ENCODE data around the gene PLOD2.

The PLOD2 gene

DNA sequence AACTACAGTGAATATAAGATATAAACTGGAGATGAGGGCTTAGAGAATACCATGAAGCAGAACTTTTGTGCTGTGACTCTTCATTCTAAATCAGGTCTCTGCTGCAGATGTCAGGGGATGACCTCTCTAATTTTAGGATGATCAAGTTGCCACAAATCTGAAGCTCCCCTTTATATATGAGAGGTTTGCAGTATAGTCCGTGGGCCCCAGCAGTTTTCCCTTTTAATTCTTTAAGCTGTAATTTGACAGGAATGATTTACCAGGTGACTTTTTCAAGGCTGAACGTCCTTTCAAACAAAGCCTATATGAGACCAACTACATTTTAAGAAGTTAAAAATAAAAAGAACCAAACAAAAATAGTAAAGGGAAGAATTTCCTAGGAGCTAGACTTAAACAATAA lies 4.9 kb upstream of the PLOD2 start:
- no peak for DNase-seq

DNA sequence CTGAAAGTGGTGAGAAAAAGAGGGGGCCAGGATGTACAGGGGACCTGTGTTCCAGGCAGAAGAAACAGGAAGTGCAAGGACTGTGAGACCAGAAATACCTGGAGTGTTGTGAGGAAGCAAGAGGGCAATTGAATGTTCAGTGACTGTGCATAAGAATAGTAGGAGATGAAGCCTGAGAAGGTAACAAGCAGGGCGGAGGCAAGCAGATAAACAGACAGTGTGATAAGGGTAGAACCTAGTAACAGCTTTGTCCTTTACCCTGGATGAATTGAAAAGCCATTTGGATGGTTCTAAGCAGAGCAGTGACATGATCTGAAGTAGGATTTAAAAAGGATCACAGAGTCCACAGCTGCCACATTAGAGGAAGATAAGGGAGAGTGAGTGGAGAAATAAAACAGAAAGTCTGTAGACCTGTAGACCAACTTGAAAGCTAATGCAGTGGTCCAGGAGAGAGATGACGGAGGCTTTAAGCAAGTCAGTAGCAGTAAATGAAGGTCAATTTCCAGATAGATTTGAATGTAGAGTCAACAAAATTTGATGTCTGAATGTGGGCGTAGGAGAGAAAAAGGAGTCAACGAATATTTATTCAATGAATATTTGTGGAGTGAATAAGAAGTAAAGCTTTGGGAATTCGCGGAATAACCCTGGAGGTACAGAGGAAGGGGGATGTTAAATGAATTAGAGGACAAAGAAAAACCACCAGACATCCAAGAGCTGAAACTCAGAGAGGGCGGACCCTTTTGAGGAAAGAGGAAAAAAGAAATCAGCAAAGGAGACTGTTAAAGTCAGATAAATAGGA lies 4.2 kb upstream of the PLOD2 start:
- DNase-seq: no peak

DNA sequence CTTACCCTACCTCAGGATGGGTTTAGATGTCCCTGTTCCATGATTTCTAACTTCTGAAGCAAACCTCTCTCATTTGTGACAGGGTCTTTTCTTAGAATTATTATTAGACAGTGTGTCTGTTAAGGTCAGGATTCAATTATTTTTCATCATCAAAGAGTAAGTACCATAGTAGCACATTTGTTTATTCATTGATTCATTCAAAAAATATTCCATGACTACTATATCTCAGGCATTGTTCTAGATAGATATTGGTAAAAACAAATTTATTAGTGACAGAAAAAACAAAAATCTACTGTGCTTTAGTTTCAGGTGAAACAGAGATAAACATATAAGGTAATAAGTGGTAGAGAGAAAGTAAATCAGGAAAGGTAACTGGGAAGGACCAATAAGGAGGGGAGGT lies 3.5 kb upstream of the PLOD2 start:
- DNase-seq: no peak

DNA sequence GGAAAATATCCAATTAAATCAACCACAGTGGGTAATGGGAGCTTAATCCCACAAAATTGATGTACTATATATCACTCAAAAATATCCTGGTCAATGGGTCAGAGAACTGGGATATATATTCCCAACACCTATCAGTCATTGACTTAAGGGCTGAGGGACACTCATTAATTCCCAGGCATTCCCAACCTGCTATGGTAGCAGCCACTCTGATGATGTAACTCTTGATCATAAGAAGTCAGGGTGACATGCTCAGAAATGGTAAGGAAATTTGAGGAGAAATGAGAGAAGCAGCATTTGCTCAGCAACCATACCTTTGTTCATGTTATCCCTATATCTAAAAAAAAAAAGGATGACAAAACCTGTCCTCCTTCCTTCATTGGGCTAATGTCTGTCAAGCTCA lies 3.1 kb upstream of the PLOD2 start:
- DNase-seq: no peak

DNA sequence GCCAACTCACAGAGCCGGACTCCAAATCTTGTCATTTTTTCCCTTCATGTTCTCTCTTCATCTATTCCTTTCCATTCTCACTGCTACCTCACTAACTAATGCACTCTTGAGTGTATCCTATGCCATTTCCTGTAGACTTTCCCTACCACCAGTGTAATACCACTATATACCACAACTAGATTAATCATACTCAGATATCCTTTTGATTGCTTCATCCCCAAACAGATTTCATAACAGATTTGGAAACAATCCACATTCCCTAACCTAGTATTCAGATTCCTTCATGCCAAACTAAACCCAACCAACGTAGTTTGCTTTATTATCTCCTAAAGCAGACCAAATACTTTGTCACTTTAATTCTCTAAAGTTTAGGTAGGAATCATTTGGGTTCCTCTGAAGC lies 2.6 kb upstream of the PLOD2 start:
- no peak for DNase-seq

DNA sequence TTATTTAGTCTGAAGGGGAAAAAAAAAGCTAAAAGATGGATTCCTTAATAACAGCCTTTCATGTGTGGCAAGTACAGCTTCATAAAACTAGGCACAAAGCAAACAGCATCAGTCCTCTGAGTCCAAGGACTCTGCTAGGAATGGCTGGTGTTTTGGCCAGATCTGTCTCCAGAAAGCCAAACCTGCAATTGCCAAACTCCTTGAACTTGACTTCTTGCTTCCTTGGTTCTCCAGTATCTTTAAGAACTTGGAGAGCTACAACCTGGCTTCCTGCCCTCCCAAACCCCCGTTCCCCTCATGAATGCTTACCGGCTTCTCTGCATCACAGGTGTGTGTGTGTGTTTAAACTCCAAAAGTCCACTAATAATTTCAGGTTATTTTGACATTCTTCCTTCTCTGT lies 1.6 kb upstream of the PLOD2 start:
- DNase-seq: no peak

DNA sequence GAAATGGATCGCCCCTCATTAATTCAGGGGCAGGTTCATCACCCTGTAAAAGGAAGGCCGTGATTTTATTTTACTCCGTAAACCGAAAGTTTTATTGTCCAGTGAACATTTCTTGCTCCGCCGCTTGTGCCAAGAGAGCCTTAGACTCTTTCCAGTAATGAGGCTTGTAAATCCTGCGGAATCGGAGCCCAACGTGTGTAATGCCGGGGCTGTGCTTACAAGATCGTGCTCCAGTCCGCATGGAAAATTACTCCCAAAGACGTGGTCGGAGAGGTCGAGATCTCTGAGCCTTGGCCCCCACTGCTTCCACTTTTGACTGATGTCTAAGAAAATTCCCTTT lies 649 bp upstream of the PLOD2 start:
- DNase-seq: no peak

DNA sequence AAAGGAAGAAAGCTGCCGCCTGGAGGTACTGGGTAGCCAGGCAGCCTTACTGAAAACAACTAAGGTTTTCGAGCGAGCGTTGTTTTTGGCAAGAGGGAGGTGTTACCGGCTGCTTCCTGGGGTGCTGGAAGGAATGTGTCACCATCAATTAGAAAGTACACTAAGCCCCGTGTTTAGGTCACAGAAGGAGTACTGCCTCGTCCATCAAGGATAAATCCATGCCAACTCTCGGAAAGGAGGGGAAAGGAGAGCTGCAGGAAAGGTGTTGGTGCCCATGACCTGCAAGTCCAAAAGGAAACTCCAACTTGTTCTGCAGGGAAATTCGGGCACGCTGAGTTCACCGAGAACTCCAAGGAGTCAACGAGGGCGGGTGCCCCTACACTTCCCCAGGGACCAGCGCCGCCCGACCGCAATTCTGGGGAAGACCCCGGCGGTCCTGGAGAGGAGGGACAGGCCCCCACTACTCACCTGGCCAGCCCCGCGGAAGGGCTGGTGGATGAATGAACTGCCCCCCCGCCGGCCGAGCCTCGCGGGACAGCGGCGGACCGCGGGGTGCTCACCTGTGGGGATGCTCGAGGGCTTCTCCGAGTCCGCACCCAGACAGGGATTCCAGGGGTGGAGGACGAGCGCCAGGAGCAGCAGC lies 542 bp downstream of the PLOD2 start:
- no peak for DNase-seq

DNA sequence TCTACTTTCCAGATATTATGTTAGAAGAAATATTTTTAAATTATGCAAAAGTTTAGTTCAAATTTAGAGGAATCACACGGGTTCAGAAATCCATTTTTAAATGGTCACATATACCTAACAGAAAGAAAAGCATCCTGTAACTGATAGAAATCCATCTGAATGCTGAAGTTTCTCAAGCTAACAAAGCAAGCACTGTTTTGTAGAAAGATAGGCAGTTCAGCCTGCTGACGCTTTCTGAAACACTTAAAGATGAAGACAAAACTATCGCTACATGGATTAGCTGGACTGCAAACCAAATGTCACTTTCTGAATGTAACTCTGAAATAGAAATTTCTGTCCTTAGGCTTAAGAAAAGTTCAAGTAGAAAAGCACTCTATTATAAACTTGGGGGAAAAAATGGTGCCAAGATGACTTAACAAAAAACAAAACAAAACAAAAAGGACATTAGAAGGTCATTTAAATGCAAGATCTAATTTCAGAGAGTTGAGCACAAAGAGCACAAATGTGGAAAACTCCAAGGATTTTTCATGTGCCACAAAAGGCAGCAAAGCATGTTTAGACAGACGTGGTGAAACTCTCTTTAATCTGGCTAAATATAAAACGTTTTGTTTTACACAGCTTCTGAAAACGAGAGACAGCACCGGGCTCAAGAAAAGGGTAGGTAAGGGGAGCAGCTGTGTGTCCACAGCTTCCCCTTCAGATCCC lies 1.2 kb downstream of the PLOD2 start:
- DNase-seq: no peak

DNA sequence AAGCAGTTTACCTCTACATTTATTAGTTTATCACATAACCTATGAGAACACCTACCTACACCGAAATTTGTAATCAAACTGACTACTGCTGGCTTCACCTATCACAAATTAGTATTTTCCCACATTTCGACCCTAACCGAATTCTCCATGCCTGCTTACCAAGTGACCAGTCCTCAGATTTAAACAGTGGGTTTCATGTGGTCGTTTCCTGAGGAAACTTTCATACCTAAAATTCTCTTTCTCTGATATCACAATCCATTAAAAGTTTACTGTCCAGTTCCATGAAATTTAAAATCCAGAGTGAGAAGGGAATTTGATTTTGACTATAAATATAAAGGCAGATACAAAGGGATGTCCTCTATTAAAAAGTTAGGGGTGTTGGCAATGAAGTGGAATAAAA lies 1.9 kb downstream of the PLOD2 start:
- no peak for DNase-seq

DNA sequence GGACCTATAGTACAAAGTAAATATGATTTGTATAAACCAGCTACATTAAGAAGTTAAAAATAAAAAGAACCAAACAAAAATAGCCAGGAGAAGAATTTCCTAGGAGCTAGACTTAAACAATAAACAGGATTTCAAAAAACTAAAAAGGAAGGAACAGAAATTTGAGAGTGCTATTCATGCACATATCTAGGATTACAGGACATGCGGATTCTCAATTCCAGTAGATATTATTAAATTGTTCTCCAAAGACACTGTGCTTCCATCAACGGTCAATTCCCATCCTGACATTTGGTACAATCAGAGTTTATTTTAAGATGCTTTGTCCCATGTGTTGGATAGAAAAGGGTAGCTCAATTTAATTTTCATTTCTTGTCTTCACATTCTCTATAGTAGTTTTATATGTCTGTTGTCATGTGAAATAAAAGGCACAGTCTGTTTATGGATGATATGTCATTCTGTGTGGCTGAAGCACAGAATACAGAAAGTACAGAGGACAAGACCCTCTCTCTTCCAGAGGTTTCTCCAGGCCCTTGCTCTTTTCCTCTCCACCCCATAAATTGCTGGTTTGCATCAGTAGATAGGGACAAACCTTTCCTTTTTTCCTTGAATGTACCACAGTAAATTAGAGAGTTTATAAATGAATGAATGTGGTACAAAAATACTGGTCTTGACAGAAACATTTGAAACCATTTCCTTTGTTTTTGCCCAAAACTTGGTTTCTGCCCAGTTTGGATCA lies 3.5 kb downstream of the PLOD2 start:
- no peak for DNase-seq

DNA sequence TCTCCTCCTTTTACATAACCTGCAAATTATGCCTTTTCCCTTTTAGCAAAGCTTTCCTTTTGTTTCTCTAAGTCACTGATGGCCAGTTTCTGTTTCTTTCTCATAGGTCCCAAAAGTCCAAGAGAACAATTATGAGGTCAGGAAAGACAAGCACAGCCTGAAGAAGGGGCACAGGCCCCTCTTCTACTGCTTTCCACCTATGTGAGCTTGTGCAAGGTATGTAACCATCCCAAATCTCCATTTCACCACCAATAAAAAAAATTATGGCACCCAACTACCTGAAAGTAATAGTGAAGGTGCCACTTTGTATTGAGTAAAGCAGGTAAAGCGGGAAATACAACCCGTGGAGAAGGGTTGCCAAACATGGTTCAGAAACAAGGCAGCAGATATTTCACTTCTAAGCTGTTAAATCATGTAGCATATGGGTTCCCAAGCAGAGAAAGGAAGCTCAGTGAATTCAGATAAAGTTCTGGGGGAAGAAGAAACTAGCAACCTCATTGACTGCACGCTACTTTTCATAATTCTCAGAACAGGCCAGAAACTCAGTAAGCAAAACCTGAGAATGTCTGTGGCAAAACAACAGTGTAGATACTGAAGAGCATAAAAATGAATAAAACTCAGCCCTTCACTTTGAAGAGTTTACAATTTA lies 4.2 kb downstream of the PLOD2 start:
- no peak for DNase-seq

DNA sequence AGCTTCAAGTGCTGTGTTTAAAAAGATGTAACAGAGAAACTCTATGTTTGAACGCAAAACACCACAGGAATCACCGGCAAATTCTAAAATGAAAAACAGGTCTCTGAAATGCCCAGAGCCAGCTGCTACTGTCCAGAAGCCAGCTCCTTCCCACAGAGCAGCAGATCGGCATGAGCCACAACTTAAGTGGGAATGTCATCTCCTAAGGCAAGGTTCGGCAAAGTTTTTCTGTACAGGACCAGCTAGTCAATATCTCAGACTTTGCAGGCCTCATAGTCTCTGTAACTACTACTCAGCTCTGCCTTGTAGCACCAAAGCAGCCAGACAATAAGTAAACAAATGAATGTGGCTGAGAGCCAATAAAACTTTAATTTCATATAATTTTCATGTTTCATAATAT lies 4.9 kb downstream of the PLOD2 start:
- no peak for DNase-seq

DNA sequence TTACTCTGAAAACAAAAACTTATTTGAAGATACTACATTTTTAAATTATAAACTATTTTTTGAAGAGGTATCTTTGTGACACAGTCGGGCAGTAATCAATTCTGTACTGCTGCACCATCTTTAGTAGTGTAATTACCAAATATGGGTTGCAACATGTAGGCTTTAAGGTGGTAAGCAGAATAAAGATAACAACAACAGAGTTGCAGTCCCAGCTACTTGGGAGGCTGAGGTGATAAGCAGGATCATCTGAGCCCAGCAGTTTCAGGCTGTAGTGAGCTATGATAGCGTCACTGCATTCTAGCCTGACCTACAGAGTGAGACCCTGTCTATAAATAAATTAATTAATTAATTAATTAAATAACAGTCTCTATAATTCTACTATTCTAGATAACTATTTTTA lies 6.0 kb downstream of the PLOD2 start:
- DNase-seq: no peak

DNA sequence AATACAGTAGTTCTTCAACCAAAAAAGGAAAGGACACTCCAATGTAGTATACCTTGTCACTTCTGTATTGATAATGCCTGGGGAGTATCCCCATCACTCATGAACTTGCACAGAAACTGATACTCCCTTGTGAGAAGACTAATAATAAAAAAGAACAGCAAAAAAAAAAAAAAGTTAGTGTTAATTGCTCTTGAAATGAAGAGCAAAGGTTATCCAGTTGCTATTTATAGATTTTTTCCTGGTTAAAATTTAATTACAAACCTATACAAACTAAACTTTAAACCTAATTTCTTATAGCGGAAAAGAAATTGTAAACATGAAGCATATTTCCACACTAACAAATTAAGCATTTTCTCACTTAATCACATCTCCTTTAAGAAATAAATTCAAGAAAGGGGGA lies 6.7 kb downstream of the PLOD2 start:
- DNase-seq: no peak

DNA sequence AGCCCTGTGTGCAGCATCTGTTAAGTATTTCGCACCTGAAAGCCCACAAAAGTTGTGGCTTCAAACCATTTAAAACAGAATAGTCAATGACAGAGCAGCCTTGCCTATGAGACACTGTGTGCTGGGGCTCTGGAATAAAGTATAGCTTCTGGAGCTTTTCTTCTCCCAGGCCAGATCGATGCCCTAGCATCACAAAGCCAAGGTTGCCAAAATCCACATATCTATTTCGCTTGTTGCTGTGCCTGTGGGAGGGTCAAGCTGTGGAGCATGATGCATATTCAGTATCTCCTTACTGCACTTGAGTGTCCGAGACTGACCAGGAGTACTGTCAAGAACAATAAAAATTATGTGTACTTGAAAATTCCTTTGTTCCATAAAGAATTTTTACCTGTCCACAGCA lies 7.6 kb downstream of the PLOD2 start:
- DNase-seq: no peak

DNA sequence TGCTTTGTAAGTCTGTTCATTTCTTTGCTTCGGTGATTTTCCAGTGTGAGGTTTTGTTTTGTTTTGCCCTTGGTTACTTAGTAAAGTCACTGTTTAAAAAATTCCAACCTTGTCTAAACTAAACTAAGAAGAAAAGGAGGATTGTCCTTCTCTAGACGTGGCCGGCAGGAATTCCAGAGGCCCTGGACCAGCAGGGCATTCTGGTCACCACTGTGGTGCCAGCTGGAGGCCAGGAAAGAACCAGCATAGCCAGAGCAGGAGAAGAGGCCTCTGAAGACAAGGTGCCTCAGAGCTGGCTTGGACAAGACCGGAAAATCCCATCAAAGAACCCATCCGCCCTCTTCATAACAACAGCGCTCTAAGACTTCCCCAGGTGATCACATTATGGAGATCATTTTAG lies 8.2 kb downstream of the PLOD2 start:
- no peak for DNase-seq

DNA sequence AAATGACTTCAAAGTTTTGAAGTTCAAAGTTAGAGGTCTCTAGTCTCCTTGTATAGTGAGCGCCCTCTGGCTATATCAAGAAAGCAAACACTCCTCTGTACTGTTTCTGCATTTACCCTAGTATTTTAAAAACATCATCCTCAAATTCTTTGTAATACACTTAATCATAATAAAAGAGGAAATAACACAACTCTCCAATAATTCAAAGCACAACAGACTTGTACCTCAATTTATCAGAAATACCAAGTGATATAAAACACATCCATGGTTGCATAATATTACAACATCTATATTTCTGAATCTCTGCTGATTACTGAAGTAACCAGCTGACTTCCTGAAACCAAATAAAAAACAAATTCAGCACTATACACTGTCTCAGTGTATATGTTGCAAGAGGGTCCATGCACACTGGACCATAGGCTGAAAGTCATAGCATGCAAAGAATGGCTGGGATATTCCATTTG lies 12.5 kb downstream of the PLOD2 start:
- no peak for DNase-seq

DNA sequence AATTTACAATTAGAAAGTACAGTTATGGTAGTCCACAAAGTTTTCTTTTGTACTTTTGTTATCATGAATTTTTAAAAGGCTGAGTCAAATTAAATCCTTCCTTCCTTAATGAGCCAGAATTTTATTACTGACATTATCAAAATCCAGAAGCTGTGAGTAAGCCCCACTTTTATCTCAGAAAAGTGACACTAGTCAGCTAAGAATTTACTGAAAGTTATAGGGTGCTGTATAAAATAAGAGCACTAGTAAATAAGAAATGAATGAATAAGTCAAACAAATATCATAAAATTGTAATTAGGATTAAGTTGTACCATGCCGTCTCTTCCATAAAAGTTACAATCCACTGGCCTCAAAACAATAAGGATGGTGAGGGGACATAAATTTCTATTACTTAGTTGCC lies 15.3 kb downstream of the PLOD2 start:
- no peak for DNase-seq

DNA sequence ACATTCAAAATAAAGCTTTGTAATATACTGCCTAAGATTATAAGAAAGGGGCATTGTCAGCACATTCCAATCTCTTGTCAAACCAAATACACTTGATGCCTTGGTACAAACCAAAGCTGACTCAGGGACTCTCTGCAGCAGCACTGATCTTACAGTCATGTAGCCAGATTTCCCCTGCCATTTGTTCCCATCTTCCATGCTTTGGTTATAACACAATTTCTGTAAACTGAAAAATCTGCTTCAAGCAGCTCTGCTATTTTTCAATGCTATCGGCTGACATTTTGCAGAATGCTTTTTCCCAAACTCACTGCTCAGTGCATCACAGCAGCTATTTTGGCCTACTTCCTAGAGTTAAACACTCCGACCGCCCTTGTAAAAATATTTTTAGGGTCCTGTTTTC lies 18.2 kb downstream of the PLOD2 start:
- DNase-seq: no peak

DNA sequence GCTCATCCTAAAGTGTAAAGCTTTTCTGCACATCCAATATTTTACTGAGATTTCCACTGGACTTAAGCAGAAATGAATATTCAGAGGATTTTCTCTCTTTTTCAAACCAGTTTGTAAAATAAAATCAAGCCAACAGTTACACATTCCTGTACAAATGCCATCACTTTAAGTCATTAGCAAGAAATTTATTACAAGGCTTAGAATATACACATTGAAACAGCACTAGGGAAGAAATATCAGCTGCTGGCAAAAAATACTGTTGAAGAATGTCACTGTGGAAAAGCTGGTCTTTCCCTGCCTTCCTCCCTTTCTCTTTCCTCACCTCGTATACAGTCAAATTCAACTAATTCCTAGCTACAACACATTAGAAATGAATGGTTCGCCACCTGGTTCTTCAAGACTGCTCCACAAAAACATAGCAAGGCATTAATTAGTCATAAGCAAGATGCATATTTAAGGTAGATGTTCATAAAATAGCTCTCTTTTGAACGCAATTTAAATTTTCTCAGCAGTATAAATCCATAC lies 21.3 kb downstream of the PLOD2 start:
- no peak for DNase-seq

DNA sequence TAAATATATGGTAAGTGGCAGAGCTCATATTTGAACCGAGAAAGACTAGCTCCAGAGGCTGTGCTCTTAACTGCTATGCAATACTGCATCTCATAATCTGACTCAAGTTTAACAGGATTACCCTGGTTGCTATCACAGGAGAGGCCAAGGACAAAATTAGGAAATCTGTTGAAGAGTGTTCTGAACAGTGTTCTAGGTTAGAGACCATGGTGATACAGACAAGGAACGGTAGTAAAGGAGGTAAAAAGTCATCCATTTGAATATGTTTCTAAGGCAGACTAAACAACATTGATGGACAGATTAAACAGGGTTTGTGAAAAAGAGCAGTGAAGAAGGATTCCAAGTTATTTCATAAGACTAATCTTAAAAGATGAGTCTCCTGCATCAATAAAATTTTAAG lies 22.1 kb downstream of the PLOD2 start:
- no peak for DNase-seq

DNA sequence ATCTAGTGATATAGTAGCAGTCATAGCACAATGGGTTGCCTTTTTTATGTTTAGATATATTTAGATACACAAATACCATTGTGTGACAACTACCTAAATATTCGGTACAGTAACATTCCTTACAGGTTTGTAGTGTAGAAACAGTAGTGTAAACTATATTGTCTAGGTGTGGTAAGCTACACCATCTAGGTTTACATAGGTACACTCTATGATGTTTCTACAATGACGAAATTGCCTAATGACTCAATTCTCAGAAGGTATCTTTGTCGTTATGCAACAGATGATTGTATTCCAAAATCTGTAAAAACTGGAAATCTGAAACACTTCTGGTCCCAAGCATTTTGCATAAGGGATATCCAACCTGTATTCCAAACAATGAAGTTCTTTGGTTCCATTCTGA lies 24.3 kb downstream of the PLOD2 start:
- DNase-seq: no peak

All from cortex of kidney (tissue), 1 donor.